HG03159 (cell line): ENCODE measurements around the gene HNRNPA3.
"Not testable (repeated sequence)": the region's sequence is repeated elsewhere in the genome, so short reads cannot be mapped to it uniquely, and the experiment has no call there.

Experiments
- ATAC-seq: cut with Tn5 transposase; IDR thresholded peaks from one replicate; pipeline ENCODE4 v1.9.1; 2021; ENCODE audit warnings: mild to moderate bottlenecking, moderate library complexity; ENCODE audit not compliant: unreplicated experiment

HNRNPA3 gene

GRCh38 chr2:177188482-177189469 lies 23.8 kb upstream of the HNRNPA3 start:
- ATAC-seq = no peak

DNA sequence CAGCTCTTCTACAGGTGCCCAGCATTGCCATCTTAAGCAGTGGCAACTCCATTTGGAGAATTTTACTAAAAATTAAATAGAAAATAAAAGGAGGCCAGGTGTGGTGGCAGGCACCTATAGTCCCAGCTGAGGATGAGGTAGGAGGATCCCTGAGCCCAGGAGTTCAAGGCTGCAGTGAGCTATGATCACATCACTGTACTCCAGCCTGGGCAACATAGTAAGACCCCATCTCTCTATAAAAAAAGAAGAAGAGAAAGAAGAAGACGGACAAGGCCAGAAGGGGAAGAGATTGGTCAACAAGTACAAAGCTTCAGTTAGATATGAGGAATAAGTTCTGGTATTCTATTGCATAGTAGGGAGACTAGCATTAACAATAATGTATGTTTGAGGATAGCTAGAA lies 21.7 kb upstream of the HNRNPA3 start:
- no peak for ATAC-seq

- ATAC-seq = no peak
Observed at GRCh38 chr2:177192788-177193187, 19.8 kb upstream of the HNRNPA3 start.

GRCh38 chr2:177193240-177193639 lies 19.4 kb upstream of the HNRNPA3 start:
- peak; percentile 49 for ATAC-seq

- ATAC-seq = no peak
Observed at GRCh38 chr2:177195194-177195593, 17.4 kb upstream of the HNRNPA3 start.

DNA sequence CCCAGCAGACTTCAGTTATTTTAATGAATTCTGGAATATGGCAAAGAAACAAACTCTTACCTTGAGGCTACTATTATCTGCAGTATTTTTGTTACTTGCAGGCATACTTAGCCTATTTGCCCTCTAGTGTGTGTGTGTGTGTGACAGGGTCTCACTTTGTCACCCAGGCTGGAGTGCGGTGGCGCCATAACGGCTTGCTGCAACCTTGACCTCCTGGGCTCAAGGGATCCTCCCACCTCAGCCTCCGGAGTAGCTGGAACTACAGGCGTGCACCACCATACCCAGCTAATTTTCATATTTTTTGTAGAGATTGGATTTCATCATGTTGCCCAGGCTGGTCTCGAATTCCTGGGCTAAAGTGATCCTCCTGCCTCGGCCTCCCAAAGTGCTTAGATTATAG lies 12.2 kb upstream of the HNRNPA3 start:
- not testable (repeated sequence) for ATAC-seq

DNA sequence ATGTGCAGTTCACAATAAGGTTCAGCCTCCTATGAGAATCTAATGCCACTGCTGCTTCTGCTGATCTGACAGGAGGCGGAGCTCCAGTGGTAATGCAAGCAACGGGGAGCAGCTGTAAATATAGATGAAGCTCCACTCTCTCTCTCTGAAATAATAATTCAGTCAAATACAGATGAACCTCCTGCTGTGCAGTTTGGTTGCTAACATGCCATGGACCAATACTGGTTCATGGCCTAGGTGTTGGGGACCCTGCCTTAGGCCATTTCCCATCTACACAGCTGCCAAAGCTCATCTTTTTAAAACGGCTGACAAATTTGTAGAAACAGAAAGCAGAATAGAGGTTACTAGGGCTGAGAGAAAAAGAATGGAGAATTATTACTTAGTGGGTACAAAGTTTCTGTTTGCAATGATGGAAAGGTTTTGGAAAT lies 10.7 kb upstream of the HNRNPA3 start:
- ATAC-seq = no peak

DNA sequence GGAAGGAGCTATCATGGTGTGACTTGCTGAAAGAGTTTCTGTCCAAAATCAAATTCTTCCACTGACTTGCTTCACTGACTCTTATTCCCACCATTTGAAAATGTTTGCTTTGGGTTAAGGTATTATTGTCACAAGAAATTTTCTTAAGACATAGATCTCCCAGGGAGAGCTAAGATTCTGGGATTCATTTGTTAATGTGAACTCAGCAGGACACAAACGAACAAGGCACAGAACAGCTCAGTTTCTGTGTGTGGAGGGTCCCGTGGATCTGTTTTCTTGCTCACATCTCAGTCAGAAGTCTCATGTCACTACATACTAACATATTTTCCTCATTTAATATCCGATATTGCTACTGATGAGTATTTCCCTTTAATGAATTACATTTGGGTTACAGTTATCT lies 8.2 kb upstream of the HNRNPA3 start:
- ATAC-seq = no peak

DNA sequence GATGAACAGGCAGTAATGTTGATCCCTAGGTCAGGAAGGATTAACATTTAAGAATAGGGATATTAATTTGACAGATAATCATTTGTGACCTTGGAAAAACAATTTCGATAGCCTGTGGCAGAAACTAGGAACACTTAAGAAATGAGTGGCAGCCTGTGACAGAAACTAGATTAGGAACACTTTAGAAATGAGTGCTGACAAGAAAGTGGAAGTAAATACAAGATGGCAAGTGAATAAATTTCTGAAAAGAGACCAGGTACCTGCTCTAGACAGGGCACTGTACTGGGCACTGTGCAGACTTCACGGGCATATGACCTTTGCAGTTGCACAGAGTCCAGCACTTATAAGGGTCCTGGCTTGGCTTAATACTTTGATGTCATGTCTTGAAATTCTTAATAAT lies 5.5 kb upstream of the HNRNPA3 start:
- peak; percentile 67 for ATAC-seq

- no peak for ATAC-seq
Observed at GRCh38 chr2:177211169-177211568, 1.4 kb upstream of the HNRNPA3 start.

DNA sequence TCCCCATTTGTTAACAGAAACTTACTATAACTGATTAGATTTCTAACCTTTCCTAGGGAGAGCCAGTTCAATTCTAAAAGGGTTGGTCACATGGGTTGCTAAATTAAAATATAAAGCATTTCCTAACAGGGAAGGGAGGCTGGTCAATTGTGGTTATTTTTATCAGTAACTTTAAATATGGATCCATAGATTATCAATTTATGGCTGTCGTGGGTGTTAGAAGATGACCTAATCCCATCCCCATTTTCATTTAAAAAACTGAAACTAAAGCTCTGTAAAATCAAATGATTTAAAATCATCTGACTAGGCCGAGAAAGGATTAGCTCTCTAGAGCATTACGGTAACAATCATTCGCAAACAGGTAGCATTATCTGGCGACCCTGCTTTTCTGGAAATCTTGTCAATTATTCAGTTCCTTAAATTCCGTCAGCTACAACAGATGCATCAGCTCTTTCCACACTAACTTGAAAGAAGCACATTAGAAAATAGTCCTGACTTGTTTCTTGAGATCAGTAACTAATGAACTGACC lies 953 bp upstream of the HNRNPA3 start:
- no peak for ATAC-seq

- peak; percentile 53 for ATAC-seq
Observed at GRCh38 chr2:177212891-177213856, 580 bp downstream of the HNRNPA3 start.

- no peak for ATAC-seq
Observed at GRCh38 chr2:177217247-177217843, 4.8 kb downstream of the HNRNPA3 start.

GRCh38 chr2:177219787-177220186 lies 7.2 kb downstream of the HNRNPA3 start:
- not testable (repeated sequence) for ATAC-seq

- ATAC-seq = no peak
Observed at GRCh38 chr2:177221534-177221933, 8.9 kb downstream of the HNRNPA3 start.

- no peak for ATAC-seq
Observed at GRCh38 chr2:177221970-177222369, 9.4 kb downstream of the HNRNPA3 start.

DNA sequence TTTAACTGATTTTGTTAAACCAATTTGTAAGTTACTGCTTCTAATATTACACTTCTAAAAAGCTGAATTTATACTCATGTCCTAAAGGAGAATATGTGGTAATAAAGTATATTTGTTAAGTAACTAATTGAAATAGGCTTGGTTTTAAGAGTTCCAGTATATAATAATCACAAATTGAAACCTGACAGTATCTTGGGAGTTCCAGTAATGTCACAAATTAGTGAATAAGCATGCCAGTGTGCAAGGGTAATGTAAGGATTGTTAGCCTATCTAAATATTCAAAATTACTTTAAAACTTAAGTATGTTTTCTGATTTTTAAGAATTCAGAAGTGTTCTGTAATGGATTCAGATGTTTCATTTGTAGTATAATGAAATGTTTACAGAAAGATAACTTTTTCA lies 10.8 kb downstream of the HNRNPA3 start:
- ATAC-seq = not testable (repeated sequence)

DNA sequence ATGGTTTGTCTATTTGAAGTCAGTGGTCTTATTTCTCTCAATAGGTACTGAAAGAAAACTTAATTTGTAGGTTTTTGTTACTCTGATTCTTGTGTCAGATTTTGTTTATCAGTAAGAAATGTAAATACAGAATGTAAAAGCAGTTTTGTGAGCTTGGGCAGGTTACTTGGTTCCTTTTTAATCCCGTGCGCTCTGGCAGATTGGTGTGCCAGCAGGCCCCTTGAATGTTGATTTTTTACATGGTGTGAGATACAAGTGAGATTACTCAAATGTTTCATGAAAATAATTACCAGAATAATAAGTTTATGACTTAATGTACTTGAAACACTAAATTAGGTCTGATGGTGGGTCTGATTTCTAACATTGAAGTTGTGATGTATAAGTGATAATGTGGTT lies 13.4 kb downstream of the HNRNPA3 start:
- no peak for ATAC-seq

DNA sequence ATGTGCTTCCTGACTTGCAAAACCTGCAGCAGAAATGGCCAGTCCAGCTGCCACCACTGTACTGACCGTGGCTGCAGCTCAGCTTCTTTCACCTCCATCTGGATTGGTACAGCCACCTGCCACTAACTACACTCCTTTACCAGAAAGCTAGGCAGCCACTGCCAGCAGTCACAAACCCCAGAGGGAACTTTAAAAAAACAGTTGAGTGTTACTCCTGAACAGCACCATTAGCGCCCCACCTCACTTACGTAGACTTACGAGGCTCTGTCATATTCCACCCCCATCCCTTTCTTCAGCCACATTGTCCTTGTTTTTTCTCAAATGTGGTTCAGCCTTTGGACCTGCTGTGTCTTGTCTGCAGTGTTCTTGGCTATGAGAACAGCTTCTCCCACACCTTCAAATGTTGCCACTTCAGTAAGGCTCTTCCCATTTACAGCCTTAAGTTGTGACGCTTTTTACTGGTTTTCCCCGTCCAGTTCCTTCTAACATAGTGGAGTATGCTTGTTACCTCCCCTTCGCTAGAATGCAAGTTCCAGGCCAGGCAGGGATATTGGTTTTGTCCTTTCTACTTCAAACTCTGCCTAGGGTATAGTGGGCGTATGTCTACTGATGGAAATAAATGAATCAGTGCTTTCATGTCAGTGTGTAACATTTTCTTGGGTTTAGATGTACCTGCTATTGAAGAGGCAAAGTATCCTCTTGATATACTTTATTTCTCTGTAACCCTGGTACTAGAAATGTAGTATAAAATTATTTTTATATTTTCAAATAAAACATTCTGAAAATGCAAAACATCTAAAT lies 17.0 kb downstream of the HNRNPA3 start:
- ATAC-seq = no peak

DNA sequence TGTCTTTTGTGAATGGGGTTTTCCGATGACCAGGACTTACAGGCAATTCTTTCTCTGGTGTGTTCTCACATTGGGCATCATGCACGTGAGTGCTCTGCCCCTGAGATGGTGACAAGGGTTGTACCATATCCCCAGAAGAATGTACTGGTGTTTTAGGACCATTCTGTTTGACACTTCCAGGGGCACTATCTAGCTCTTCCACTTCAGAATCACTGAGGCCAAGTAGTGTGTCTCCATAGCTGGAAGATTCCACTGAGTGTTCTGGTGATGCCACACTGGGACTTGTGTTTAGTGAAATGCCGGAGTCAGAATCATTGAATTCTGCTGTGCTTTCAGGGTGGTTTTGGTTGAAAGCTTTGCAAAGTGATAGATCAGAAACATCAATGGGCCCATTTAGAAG lies 18.7 kb downstream of the HNRNPA3 start:
- no peak for ATAC-seq
